Ishikawa (cell line): ENCODE results near the gene EN1.

Source experiments
- CEBPB ChIP-seq: IDR thresholded peaks from 2 replicates; pipeline ENCODE4 v1.6.1; 2012
- CREB1 ChIP-seq: IDR thresholded peaks from 2 replicates; pipeline ENCODE4 v1.6.1; 2012; ENCODE audit warnings: low read depth
- EGR1 ChIP-seq: IDR thresholded peaks from 2 replicates; pipeline ENCODE4 v1.6.1; 2012
- EP300 ChIP-seq: IDR thresholded peaks from 2 replicates; pipeline ENCODE4 v1.6.1; 2012; ENCODE audit warnings: borderline replicate concordance
- FOXM1 ChIP-seq: IDR thresholded peaks from 2 replicates; pipeline ENCODE4 v1.6.1; 2012; ENCODE audit warnings: low read depth, borderline replicate concordance
- MAX ChIP-seq: IDR thresholded peaks from 2 replicates; pipeline ENCODE4 v1.6.1; 2012
- NFIC ChIP-seq: IDR thresholded peaks from 2 replicates; pipeline ENCODE4 v1.6.1; 2012
- RAD21 ChIP-seq: IDR thresholded peaks from 2 replicates; pipeline ENCODE4 v1.6.1; 2012; ENCODE audit warnings: low read depth
- REST ChIP-seq: IDR thresholded peaks from 2 replicates; pipeline ENCODE4 v1.6.1; 2012; ENCODE audit warnings: low read depth, mild to moderate bottlenecking
- TAF1 ChIP-seq: IDR thresholded peaks from 2 replicates; pipeline ENCODE4 v1.6.1; 2012; ENCODE audit warnings: low read depth, mild to moderate bottlenecking
- TCF12 ChIP-seq: IDR thresholded peaks from 2 replicates; pipeline ENCODE4 v1.6.1; 2012; ENCODE audit warnings: low read depth
- TEAD4 ChIP-seq: IDR thresholded peaks from 2 replicates; pipeline ENCODE4 v1.6.1; 2012
- USF1 ChIP-seq: IDR thresholded peaks from 2 replicates; pipeline ENCODE4 v1.6.1; 2012
- YY1 ChIP-seq: IDR thresholded peaks from 2 replicates; pipeline ENCODE4 v1.6.1; 2012; ENCODE audit warnings: low read depth
- ZBTB7A ChIP-seq: IDR thresholded peaks from 2 replicates; pipeline ENCODE4 v1.6.1; 2012; ENCODE audit warnings: low read depth

The EN1 gene

GRCh38 chr2:118859157-118859770 lies 11.8 kb upstream of the EN1 start:
- TF ChIP-seq REST (no peak), USF1 (no peak), EGR1 (no peak), ZBTB7A (no peak), TCF12 (no peak), TAF1 (no peak), FOXM1 (no peak), TEAD4 (no peak), RAD21 (no peak), EP300 (no peak), NFIC (no peak), MAX (no peak), YY1 (no peak)

GRCh38 chr2:118858485-118859156 lies 11.2 kb upstream of the EN1 start:
- no peak for TF ChIP-seq USF1
- no peak for TF ChIP-seq TCF12
- TF ChIP-seq CEBPB = no peak

GRCh38 chr2:118857677-118858484 lies 10.4 kb upstream of the EN1 start:
- no peak for TF ChIP-seq TEAD4
- no peak for TF ChIP-seq REST
- TF ChIP-seq YY1 = no peak
- no peak for TF ChIP-seq RAD21
- no peak for TF ChIP-seq FOXM1
- TF ChIP-seq EGR1 = no peak
- no peak for TF ChIP-seq CREB1
- TF ChIP-seq TAF1 = no peak
- no peak for TF ChIP-seq TCF12
- no peak for TF ChIP-seq ZBTB7A
- no peak for TF ChIP-seq USF1
- no peak for TF ChIP-seq NFIC
- no peak for TF ChIP-seq EP300
- no peak for TF ChIP-seq CEBPB
- no peak for TF ChIP-seq MAX

- TF ChIP-seq TAF1 = no peak
- TF ChIP-seq MAX = no peak
- TF ChIP-seq EP300 = no peak
- TF ChIP-seq NFIC = no peak
- no peak for TF ChIP-seq ZBTB7A
- no peak for TF ChIP-seq REST
- TF ChIP-seq USF1 = no peak
- TF ChIP-seq RAD21 = no peak
- TF ChIP-seq EGR1 = no peak
- TF ChIP-seq CREB1 = no peak
- TF ChIP-seq CEBPB = no peak
- TF ChIP-seq FOXM1 = no peak
Observed at GRCh38 chr2:118856978-118857676, 9.7 kb upstream of the EN1 start.
